ENCODE data around the gene TMEM269. TPM values are rescaled to one million over a fixed set of nuclear protein-coding genes. Genes with fewer than 3 reads are reported as not detected.
"Not testable (repeated sequence)": the region's sequence is repeated elsewhere in the genome, so short reads cannot be mapped to it uniquely, and the experiment has no call there.

TMEM269 gene
- total RNA-seq, 1 donor from 2014 or later: 0.67 TPM

DNA sequence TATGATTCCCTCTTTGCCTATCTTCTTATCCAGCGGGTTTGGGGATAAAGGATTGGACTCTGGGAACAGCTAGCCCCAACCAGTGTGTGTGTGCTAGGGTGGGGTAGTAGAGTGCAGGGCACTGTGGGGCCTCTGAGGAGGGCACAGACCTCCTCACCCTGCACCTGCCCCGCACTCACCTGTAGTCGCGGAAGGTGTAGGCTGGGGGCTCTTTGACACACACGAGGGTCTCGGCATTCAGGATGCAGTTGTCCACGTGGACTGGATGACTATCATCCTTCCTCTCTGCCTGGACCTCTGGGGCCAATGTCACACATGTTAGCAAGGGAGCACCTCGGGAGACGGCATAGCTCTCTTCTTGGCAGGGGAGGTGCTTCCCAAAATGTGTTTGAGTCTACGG is 36.8 kb upstream of the TMEM269 start:
- TF ChIP-seq, protein P1, sequence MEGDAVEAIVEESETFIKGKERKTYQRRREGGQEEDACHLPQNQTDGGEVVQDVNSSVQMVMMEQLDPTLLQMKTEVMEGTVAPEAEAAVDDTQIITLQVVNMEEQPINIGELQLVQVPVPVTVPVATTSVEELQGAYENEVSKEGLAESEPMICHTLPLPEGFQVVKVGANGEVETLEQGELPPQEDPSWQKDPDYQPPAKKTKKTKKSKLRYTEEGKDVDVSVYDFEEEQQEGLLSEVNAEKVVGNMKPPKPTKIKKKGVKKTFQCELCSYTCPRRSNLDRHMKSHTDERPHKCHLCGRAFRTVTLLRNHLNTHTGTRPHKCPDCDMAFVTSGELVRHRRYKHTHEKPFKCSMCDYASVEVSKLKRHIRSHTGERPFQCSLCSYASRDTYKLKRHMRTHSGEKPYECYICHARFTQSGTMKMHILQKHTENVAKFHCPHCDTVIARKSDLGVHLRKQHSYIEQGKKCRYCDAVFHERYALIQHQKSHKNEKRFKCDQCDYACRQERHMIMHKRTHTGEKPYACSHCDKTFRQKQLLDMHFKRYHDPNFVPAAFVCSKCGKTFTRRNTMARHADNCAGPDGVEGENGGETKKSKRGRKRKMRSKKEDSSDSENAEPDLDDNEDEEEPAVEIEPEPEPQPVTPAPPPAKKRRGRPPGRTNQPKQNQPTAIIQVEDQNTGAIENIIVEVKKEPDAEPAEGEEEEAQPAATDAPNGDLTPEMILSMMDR (IDR thresholded peaks at IDR 0.05): no peak
- no peak for DNase-seq (ENCODE audit: extremely low spot score, unreplicated experiment)
- Mint-ChIP-seq H3K4me1 (ENCODE audit: unreplicated experiment) (peaks cover 12% of the 10 kb centered on the region), H3K27ac (ENCODE audit: unreplicated experiment) (no peak overlapping the region), H3K4me3 (ENCODE audit: unreplicated experiment) (no peak overlapping the region), H3K27me3 (ENCODE audit: unreplicated experiment) (no peaks in the 10 kb centered on the region), H3K36me3 (ENCODE audit: unreplicated experiment) (peaks cover 48% of the 10 kb centered on the region), H3K9me3 (ENCODE audit: unreplicated experiment) (no peaks in the 10 kb centered on the region)

DNA sequence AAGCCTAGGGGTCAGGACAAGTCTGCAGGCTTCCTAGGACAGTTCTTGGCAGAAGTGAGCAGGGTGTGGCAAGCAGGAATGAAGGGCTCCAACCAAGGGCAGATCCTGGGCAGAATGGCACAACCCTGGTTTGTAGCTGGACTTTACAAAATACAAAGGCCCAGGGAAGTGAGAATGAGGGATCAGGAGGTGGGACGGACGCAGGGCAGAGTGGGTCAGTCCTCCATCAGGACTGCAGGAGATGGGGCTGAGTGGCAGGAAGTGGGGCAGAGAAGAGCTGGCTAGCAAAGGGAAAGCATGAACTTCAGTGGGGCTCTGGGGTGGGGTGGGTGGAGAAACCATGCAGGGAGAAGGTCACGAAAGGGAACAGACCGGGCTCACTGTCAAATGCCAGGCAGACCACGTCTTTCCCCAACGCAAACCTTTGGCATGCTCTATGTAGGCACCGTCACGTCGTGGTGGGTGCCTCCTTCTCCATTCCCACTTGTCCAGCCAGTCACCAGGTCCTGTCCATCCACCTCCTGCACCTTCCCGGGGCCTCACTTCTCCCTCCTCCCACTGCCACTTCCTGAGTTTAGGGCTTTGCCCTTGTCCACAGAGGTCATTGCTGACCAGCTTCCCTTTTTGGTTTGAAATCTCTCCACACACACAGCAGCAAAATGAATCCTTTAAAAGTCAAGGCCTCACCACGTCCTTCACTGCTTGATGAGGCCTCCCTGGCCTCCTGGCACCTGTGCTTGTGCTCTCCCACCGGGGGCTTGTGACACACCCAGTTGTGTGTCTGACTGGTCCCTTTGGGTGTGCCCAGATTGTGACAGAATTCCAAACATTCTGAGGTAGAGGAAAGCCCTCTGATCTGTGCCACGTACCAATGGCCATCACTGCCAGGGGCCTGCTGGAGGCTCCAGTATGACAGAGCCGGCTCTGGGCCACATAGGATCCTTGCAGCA is 36.1 kb upstream of the TMEM269 start:
- Mint-ChIP-seq H3K4me3 (ENCODE audit: unreplicated experiment) (no peak overlapping the region), H3K4me1 (ENCODE audit: unreplicated experiment) (peaks cover 5% of the 10 kb centered on the region), H3K27ac (ENCODE audit: unreplicated experiment) (no peak overlapping the region), H3K27me3 (ENCODE audit: unreplicated experiment) (no peaks in the 10 kb centered on the region), H3K36me3 (ENCODE audit: unreplicated experiment) (peaks cover 50% of the 10 kb centered on the region), H3K9me3 (ENCODE audit: unreplicated experiment) (no peaks in the 10 kb centered on the region)
- DNase-seq (ENCODE audit: extremely low spot score, unreplicated experiment): no peak
- TF ChIP-seq, protein P1 (IDR thresholded peaks at IDR 0.05): no peak

DNA sequence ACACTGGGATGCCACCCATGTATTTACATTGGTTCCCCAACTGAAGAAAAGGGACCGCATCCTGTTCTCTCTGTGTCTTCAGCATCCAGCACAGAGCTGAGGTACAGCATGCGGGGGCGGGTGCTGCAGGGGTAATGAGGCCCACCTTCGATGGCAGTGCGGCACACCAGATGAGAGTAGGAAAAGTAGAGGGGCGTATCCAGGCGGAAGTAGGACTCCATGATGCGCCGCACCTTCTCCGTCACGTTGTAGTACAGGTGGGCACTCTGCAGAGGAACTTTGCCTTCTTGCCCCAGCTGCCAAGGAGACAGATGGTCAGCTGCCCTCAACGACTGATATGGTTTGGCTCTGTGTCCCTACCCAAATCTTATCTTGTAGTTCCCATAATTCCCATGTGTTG is 34.8 kb upstream of the TMEM269 start:
- DNase-seq (ENCODE audit: extremely low spot score, unreplicated experiment): no peak
- no peaks in the 10 kb centered on the region for H3K9me3 Mint-ChIP-seq (ENCODE audit: unreplicated experiment)
- peaks cover 2% of the 10 kb centered on the region for H3K4me1 Mint-ChIP-seq (ENCODE audit: unreplicated experiment)
- H3K4me3 Mint-ChIP-seq (ENCODE audit: unreplicated experiment): no peak overlapping the region
- no peaks in the 10 kb centered on the region for H3K27me3 Mint-ChIP-seq (ENCODE audit: unreplicated experiment)
- no peak overlapping the region for H3K27ac Mint-ChIP-seq (ENCODE audit: unreplicated experiment)
- TF ChIP-seq, protein P1 (IDR thresholded peaks at IDR 0.05): no peak
- peaks cover 60% of the 10 kb centered on the region for H3K36me3 Mint-ChIP-seq (ENCODE audit: unreplicated experiment)

DNA sequence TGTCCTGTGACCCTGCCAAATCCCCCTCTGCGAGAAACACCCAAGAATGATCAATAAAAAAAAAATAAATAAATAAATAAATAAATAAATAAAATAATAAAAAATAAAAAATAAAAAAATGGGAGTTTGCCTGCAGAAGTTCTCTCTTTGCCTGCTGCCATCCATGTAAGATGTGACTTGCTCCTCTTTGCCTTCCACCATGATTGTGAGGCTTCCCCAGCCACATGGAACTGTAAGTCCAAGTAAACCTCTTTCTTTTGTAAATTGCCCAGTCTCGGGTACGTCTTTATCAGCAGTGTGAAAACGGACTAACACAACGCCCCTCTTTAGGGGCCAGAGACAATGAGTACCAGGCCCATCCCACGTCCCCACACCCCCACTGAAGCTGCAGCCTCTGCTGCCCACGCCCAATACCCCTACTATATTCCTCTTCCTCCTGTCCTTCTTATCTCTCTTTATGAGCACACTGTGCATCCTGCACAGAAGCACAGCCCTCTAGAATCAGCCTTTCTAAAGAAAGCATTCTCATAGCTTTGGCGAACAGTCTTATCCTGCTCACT is 33.2 kb upstream of the TMEM269 start:
- H3K27ac Mint-ChIP-seq (ENCODE audit: unreplicated experiment); H3K4me3 Mint-ChIP-seq (ENCODE audit: unreplicated experiment); DNase-seq (ENCODE audit: extremely low spot score, unreplicated experiment); H3K9me3 Mint-ChIP-seq (ENCODE audit: unreplicated experiment); H3K4me1 Mint-ChIP-seq (ENCODE audit: unreplicated experiment); H3K27me3 Mint-ChIP-seq (ENCODE audit: unreplicated experiment): not testable (repeated sequence)
- peaks cover 66% of the 10 kb centered on the region for H3K36me3 Mint-ChIP-seq (ENCODE audit: unreplicated experiment)

DNA sequence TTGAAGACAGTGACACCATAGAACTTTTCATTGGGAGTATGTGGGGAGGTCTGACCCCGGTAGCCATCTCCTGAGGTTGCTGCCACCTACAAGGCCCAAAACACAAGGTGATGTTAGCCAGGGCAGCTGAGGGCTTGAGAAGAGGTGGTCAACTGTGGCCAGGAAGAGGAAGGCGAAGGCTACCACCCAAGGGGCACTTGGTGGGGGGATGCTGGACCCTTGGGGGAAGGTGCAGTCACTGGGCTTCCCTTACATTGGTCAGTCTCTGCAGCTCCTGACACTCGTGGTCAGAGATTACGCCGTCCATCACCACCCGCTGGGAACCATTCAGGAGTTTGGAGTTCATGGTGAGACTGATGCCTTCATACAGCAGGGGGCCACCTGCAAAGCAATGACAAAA is 32.5 kb upstream of the TMEM269 start:
- H3K4me3 Mint-ChIP-seq (ENCODE audit: unreplicated experiment): no peak overlapping the region
- TF ChIP-seq, protein P1 (IDR thresholded peaks at IDR 0.05): no peak
- DNase-seq (ENCODE audit: extremely low spot score, unreplicated experiment): no peak
- peaks cover 6% of the 10 kb centered on the region for H3K4me1 Mint-ChIP-seq (ENCODE audit: unreplicated experiment)
- no peak overlapping the region for H3K27ac Mint-ChIP-seq (ENCODE audit: unreplicated experiment)
- no peaks in the 10 kb centered on the region for H3K27me3 Mint-ChIP-seq (ENCODE audit: unreplicated experiment)
- H3K36me3 Mint-ChIP-seq (ENCODE audit: unreplicated experiment): peaks cover 65% of the 10 kb centered on the region
- no peaks in the 10 kb centered on the region for H3K9me3 Mint-ChIP-seq (ENCODE audit: unreplicated experiment)

Data from osteocyte (in vitro differentiated cells).